GM21367 (cell line): ENCODE results near the gene AMN1.
A peak's percentile ranks its signal among the peaks of the same experiment; 100 is the strongest.
"Not testable (repeated sequence)": the region's sequence is repeated elsewhere in the genome, so short reads cannot be mapped to it uniquely, and the experiment has no call there.

ENCODE experiments used
- ATAC-seq: cut with Tn5 transposase; IDR thresholded peaks from one replicate; pipeline ENCODE4 v1.9.1; 2021; ENCODE audit not compliant: unreplicated experiment

Gene AMN1

DNA sequence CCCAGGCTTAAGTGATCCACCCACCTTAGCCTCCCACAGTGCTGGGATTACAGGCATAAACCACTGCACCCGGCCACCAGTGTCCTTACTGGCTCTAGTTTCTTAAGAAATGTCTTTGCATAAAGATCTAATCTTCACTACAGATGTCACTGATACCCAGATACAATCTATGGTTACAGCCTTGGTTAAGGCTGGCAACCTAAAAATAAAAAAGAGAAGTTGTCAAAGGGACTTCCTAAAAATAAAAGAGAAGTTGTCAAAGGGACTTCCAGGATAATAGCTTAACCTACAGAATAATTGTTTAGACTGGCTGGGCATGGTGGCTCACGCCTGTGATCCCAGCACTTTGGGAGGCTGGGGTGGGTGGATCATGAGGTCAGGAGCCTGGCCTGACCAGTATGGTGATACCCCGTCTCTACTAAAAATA is 41.7 kb downstream of the AMN1 start:
- ATAC-seq = peak; percentile 67

DNA sequence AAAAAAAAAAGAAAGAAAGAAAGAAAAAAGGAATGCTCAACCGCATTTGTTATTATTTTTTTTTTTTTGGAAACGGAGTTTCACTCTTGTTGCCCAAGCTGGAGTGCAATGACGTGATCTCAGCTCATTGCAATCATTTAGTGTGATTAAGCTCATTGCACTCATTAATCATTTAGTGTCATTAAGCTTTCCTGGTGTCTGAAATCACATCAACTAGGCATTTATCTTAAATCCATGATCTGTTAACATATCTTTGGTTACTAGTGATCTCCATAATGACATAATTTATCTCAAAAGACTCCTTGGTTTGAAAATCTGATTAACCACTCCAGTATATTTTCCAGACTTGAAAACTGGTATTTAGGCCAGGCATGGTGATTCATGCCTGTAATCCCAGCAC is 43.0 kb downstream of the AMN1 start:
- ATAC-seq = no peak

DNA sequence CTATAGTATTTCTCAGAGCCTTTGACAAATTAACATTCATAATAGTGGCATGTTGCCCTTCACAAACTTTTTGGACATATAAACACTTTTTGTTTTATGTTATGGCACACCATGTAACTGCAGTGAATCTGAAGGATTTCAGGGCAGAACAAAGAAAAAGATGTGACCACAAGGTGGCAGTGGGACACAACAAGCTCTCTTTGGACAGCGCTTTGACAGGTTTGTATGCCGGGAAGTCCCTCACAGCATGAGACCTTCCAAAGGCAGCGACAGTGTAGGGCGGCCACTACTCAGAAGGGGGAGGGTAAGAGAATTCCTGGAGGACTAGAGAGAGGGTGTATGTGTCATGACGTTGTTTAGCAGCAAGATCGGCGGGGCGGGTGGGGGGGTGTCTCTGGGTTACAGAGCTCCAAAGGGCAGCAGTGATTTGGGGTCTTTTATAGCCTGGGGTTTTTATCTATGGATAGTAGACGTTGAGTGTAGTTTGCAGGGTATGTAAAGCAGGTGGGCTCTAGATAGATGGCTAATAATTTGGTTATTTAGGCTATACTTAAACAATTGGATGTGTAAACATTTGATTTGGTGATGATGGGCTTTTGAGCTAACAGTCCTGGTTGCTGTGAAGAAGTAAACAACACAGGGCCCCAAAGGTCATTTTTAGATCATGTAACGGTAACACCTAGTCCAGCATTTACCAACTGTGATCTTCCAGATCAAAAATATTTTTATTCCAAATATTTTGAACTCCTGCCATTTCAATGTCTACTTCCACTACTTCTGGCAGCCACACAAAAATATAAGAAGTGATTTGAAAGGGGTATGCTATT is 46.5 kb downstream of the AMN1 start:
- ATAC-seq = peak; percentile 82

GRCh38 chr12:31672521-31672920 is 56.3 kb downstream of the AMN1 start:
- ATAC-seq = no peak

DNA sequence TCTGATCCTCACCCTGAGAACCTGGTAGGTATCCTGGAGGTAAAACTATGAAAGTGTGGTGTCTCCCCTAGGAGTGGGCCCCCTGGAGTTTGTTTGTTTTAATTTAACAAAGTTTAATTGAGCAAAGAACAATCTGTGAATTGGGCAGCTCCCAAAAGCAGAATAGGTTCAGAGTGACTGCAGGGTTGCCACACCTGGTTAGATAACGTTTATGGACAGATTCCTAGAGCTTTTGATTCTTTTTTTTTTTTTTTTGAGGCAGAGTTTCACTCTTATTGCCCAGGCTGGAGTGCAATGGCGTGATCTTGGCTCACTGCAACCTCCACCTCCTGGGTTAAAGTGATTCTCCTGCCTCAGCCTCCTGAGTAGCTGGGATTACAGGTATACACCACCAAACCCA is 59.2 kb downstream of the AMN1 start:
- ATAC-seq = not testable (repeated sequence)

- ATAC-seq = no peak
Observed at GRCh38 chr12:31669020-31669419, 59.8 kb downstream of the AMN1 start.

DNA sequence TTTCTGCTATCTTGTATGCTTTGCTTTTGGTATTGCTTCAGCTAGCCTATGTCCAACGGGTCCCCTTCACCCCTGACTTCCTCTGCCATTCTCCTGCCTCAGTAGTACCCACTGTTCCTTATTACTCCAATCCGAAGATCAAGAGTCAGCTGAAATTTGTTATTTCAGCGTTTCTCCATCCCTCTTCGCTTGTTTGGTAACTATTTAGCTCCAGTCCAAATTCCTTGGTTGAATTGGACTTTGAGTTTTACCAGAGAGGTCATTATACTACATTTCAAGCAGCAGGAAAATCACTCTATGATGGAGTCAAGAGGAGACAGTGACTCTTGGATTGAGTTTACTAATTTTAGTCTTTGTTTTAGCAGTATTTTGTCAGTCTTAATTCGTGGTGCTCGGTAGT is 64.8 kb downstream of the AMN1 start:
- no peak for ATAC-seq

DNA sequence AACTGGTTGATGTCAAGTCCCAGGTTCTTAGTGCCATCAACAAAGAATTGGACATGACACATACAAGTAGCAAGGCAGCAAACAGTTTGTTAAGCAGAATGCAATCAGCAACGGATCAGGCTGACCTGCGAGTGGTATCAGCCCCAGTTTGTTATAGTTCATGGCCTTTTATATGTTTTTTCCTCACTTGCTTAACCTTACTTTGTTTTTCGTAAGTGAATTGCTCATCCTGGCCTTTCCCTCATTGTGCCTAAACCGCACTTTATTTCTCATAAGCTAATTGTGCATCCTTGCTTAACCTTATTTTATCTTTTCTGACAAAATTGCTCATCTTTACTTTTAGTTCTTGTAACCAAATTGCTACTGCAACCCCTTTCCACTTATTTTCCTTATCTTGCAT is 65.2 kb downstream of the AMN1 start:
- ATAC-seq = no peak

DNA sequence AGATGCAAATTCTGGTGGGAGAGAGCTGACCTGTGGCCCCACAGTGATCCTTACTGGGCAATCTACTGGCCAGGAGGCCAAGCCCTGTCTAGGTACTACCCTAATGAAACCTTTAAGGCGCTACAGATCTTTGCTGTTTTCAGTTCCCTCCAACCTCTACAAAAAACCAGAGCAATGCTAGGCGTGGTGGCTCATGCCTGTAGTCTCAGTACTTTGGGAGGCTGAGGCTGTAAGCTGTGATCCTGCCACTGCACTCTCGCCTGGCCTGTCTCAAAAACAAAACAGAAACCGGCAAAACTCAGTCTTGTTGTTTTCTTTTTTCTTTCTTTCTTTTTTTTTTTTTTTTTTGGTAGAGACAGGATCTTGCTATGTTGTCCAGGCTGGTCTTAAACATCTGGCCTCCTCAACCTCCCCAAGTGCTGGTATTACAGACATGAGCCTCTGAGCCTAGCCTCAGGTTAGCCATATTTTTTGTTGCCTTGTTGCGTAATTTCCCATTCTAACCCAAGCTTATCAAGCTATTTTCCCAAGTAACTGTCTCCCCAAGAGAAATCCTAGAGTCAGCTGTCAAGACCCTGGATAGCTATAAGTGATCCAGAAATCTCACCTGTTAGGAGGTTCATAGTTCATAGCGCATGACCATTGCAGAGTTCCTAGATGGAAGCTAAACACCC is 66.5 kb downstream of the AMN1 start:
- ATAC-seq = no peak

GRCh38 chr12:31659087-31659942 is 69.5 kb downstream of the AMN1 start, which contains the start of gene ETFBKMT:
ETFBKMT (plus strand) TSS chr12:31659688; CDS start chr12:31661954, 2,266 bp downstream.
- peak; percentile 99 for ATAC-seq

- ATAC-seq = no peak
Observed at GRCh38 chr12:31658471-31659086, 70.2 kb downstream of the AMN1 start.

DNA sequence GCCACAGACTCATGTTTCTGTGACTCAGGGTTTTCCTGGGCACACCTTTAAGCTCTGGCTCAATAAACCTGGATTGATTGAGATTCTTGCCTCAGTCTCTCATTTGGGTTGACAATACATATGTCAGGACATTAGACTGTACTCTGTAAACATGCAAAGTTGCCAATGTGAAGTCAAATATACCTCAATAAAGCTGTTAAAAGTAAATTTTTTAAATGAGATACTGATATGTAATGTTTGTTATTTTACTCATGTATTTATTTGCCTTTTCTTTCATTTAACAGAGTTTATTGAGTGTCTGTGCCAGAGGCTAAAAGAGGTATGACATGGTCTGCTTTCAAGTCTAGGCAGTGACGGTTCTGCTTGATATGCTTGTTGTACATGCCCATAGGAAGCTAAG is 73.0 kb downstream of the AMN1 start:
- no peak for ATAC-seq

DNA sequence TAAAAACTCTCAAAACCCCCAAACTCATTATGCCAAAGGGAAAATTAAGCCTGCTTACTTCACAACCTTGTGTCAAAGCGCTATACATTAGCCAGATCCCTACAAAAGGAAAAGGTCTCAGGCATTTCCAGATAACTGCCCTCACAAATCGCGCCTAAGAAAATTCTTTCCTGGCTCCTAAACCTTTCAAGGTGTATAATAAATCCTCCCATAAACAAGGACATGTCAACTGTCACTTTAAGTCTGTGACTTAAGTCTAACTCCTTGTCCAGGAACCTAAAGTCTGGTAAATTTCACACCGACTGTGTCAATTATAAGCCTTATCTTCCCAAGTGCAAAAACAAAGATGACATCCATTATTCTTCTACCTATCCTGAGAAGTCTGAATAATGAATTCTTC is 73.6 kb downstream of the AMN1 start:
- ATAC-seq = no peak

GRCh38 chr12:31651893-31652521 is 76.8 kb downstream of the AMN1 start:
- no peak for ATAC-seq

DNA sequence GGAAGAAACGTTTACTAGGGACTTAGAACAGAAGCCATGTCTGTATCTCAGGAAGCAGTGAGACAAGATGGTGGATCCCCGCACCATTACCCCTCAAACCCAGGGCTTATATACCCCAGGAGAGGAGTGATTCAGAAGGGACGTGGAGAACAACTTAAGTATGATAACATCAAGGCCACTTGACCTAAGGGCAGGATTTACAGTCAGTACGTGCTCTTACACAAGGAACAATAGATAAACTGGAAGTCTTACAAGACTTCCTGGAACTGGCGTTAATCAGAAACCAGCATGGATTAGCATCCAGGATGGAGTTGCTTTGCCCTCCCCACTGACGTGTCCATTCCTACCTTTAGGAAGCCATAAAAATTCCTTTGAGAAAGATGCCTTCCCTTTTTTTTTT is 77.9 kb downstream of the AMN1 start:
- no peak for ATAC-seq

DNA sequence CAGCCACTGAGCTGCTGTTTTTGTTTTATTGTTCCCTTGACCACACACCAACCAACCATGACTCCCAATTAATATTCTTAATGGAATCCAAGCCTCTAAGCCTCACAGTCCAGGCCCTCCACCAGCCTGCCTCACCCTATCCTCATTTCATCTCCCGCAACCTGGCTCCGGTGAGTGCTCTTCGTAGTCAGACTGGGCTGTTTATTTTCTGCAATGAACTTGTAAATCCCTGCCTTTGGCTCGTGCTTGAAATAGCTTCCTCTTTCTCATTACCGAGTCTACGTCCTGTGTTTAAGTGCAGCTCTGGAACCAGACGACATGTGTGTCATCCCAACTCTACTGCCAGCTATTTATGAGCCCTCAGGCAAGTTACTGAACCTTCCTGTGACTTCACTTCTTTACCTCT is 81.7 kb downstream of the AMN1 start:
- ATAC-seq = no peak

GRCh38 chr12:31645924-31646323 is 82.9 kb downstream of the AMN1 start:
- ATAC-seq = no peak

DNA sequence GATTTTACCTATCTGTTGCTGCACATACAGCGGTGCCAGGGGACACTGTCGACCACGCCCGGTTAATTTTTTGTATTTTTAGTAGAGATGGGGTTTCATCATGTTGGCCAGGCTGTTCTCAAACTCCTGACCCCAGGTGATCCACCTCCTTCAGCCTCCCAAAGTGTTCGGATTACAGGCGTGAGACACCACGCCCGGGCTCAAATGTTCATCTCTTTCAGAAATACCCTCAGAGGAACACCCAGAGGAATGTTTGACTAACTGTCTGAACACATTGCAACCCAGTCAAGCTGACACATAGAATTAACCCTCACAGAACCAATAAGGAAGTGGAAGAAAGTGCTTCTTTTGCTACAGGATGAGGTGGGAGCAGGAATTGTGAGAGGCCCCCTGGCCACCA is 84.3 kb downstream of the AMN1 start:
- ATAC-seq = no peak

DNA sequence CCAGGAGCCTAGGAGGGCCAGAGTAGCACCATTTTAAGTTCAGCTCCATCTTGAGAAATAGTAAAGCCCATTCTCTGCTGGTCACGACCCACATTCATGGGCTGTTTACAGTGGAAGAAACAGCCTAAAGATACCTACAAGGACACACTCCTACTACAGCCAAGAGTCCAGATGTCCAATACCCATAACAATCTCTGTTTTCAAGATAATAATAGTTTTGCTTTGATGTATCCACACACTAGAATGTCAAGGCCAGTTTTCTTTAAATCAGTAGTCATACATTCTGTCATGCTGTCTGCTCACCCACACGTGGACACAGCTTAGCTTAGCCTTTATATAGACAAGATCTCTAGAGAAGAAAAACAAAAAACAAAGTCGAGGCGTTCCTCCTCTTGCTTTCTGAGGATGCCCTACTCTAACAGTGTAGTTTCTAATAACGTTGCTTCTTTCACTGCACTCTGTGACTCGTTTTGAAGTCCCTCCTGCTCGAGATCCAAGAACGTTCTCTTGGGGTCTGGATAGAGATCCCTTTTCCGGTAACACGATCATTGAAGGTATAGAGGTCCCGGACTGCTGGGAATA is 87.2 kb downstream of the AMN1 start:
- no peak for ATAC-seq

GRCh38 chr12:31634620-31635019 is 94.2 kb downstream of the AMN1 start:
- no peak for ATAC-seq
